Immature natural killer cell (primary cell): ENCODE data around the gene AS3MT. TPM values are rescaled to one million over a fixed set of nuclear protein-coding genes. Genes with fewer than 3 reads are reported as not detected.
"Not testable (repeated sequence)": the region's sequence is repeated elsewhere in the genome, so short reads cannot be mapped to it uniquely, and the experiment has no call there.

Experiments used
- DNase-seq, 3 donors: peaks; one replicate each; pipeline ENCODE4 v3.0.0; 2022; ENCODE audit warnings: mixed read lengths in 1 of 3
- H3K27ac Mint-ChIP-seq, 6 donors: one replicate each; pipeline ENCODE4 v1.8.0; 2020; ENCODE audit warnings: mixed read lengths in 6 of 6, mild to moderate bottlenecking in 5 of 6, inconsistent platforms in 4 of 6, moderate library complexity in 3 of 6
- H3K27me3 Mint-ChIP-seq, 3 donors: one replicate each; pipeline ENCODE4 v1.8.0; 2020 to 2021; ENCODE audit warnings: low read depth in 3 of 3, mild to moderate bottlenecking in 3 of 3, mixed read lengths in 3 of 3, moderate library complexity in 3 of 3, inconsistent platforms in 1 of 3
- H3K36me3 Mint-ChIP-seq, 3 donors: one replicate each; pipeline ENCODE4 v1.8.0; 2020; ENCODE audit warnings: mixed read lengths in 3 of 3, inconsistent platforms in 2 of 3, mild to moderate bottlenecking in 2 of 3
- H3K4me1 Mint-ChIP-seq, 2 donors: one replicate each; pipeline ENCODE4 v1.8.0; 2020; ENCODE audit warnings: inconsistent platforms in 2 of 2, mild to moderate bottlenecking in 2 of 2, mixed read lengths in 2 of 2, moderate library complexity in 1 of 2
- H3K4me3 Mint-ChIP-seq, 5 donors: one replicate each; pipeline ENCODE4 v1.8.0; 2020; ENCODE audit warnings: mild to moderate bottlenecking in 5 of 5, mixed read lengths in 5 of 5, inconsistent platforms in 3 of 5, moderate library complexity in 3 of 5
- H3K9me3 Mint-ChIP-seq, 6 donors: one replicate each; pipeline ENCODE4 v1.8.0; 2020; ENCODE audit warnings: mild to moderate bottlenecking in 6 of 6, mixed read lengths in 6 of 6, inconsistent platforms in 4 of 6, moderate library complexity in 3 of 6
- polyA plus RNA-seq, 3 donors: library from polyadenylated mRNA; unstranded; fragments of 300-500 nt; fragmentation: Illumina TruSeq; gene quantifications; one replicate each; pipeline ENCODE4 v1.2.3, GENCODE V29; 2021

The AS3MT gene
- polyA plus RNA-seq, 3 donors from 2014 or later: 0.30 TPM; not detected in 2

- Mint-ChIP-seq H3K4me3 (peak within 1 kb of the TSS; percentile 94 to 97 (median 96)), H3K4me1 (peaks cover 45 to 53% of the 10 kb centered on the region in 2 donors), H3K36me3 (peaks cover 0 to 4% (median 3%) of the 10 kb centered on the region in 3 donors)
Measured at GRCh38 chr10:102917962-102918816, 48.9 kb downstream of the AS3MT start, which contains the start of gene CNNM2. Gene CNNM2 (plus strand): TSS chr10:102918294. CDS start chr10:102918481, 187 bp downstream.

GRCh38 chr10:102918817-102919245 lies 49.6 kb downstream of the AS3MT start:
- peak overlapping the region; percentile 94 to 97 (median 96) for H3K4me3 Mint-ChIP-seq
- peaks cover 45 to 60% of the 10 kb centered on the region in 2 donors for H3K4me1 Mint-ChIP-seq
- H3K36me3 Mint-ChIP-seq: peaks cover 0 to 4% (median 3%) of the 10 kb centered on the region in 3 donors
- DNase-seq: no peak
- H3K9me3 Mint-ChIP-seq: no peaks in the 10 kb centered on the region
- H3K27me3 Mint-ChIP-seq: peaks cover 8 to 9% (median 8%) of the 10 kb centered on the region in 3 donors
- peak overlapping the region in 4 of 6 donors; percentile 42 to 89 (median 64) for H3K27ac Mint-ChIP-seq

More at GRCh38 chr10:102917962-102918816, 48.9 kb downstream of the AS3MT start, which contains the start of gene CNNM2:
- Mint-ChIP-seq H3K9me3 (no peaks in the 10 kb centered on the region), H3K27me3 (peaks cover 8 to 9% (median 8%) of the 10 kb centered on the region in 3 donors), H3K27ac (peak within 1 kb of the TSS; percentile 89 to 96 (median 92))
- DNase-seq: peak; percentile 99 to 100 (median 99)

GRCh38 chr10:102919246-102919959 lies 50.1 kb downstream of the AS3MT start:
- peak overlapping the region; percentile 94 to 97 (median 96) for H3K4me3 Mint-ChIP-seq
- peaks cover 7 to 8% (median 8%) of the 10 kb centered on the region in 3 donors for H3K27me3 Mint-ChIP-seq
- no peaks in the 10 kb centered on the region for H3K9me3 Mint-ChIP-seq
- peaks cover 0 to 4% (median 3%) of the 10 kb centered on the region in 3 donors for H3K36me3 Mint-ChIP-seq
- peaks cover 45 to 61% of the 10 kb centered on the region in 2 donors for H3K4me1 Mint-ChIP-seq
- DNase-seq: peak in 1 of 3 donors; percentile 11
- H3K27ac Mint-ChIP-seq: peak overlapping the region in 5 of 6 donors; percentile 31 to 69 (median 46)

GRCh38 chr10:102919992-102920739 lies 50.9 kb downstream of the AS3MT start:
- no peak for DNase-seq
- peaks cover 45 to 61% of the 10 kb centered on the region in 2 donors for H3K4me1 Mint-ChIP-seq

GRCh38 chr10:102923601-102924000 lies 54.3 kb downstream of the AS3MT start:
- Mint-ChIP-seq H3K36me3 (peaks cover 4 to 12% (median 8%) of the 10 kb centered on the region in 3 donors), H3K27ac (peak overlapping the region in 2 of 6 donors; percentile 23 to 37), H3K4me3 (peak overlapping the region in 1 of 5 donors; percentile 19), H3K4me1 (peaks cover 40 to 60% of the 10 kb centered on the region in 2 donors), H3K27me3 (peaks cover 0 to 7% (median 3%) of the 10 kb centered on the region in 3 donors), H3K9me3 (no peaks in the 10 kb centered on the region)
- DNase-seq: no peak

More at GRCh38 chr10:102919992-102920739, 50.9 kb downstream of the AS3MT start:
- H3K36me3 Mint-ChIP-seq: peaks cover 0 to 4% (median 3%) of the 10 kb centered on the region in 3 donors
- no peaks in the 10 kb centered on the region for H3K9me3 Mint-ChIP-seq
- H3K27ac Mint-ChIP-seq: peak overlapping the region in 5 of 6 donors; percentile 7 to 69 (median 46)
- H3K4me3 Mint-ChIP-seq: peak overlapping the region; percentile 94 to 97 (median 96)
- H3K27me3 Mint-ChIP-seq: peaks cover 4 to 8% (median 7%) of the 10 kb centered on the region in 3 donors

GRCh38 chr10:102926842-102927241 lies 57.6 kb downstream of the AS3MT start:
- peaks cover 0 to 4% (median 3%) of the 10 kb centered on the region in 3 donors for H3K27me3 Mint-ChIP-seq
- no peak overlapping the region for H3K4me3 Mint-ChIP-seq
- DNase-seq: no peak
- no peaks in the 10 kb centered on the region for H3K9me3 Mint-ChIP-seq
- no peak overlapping the region for H3K27ac Mint-ChIP-seq
- peaks cover 13 to 31% of the 10 kb centered on the region in 2 donors for H3K4me1 Mint-ChIP-seq
- H3K36me3 Mint-ChIP-seq: peaks cover 4 to 10% (median 5%) of the 10 kb centered on the region in 3 donors

GRCh38 chr10:102927311-102928010 lies 58.2 kb downstream of the AS3MT start:
- Mint-ChIP-seq H3K27ac (peak overlapping the region in 3 of 6 donors; percentile 47 to 84 (median 74)), H3K4me3 (peak overlapping the region in 3 of 5 donors; percentile 29 to 46 (median 46)), H3K27me3 (peaks cover 0 to 4% (median 3%) of the 10 kb centered on the region in 3 donors), H3K4me1 (peaks cover 8 to 25% of the 10 kb centered on the region in 2 donors), H3K9me3 (no peaks in the 10 kb centered on the region), H3K36me3 (peaks cover 4 to 12% (median 9%) of the 10 kb centered on the region in 3 donors)
- peak; percentile 42 to 54 (median 49) for DNase-seq

- H3K27me3 Mint-ChIP-seq, H3K27ac Mint-ChIP-seq, H3K4me3 Mint-ChIP-seq, H3K9me3 Mint-ChIP-seq, DNase-seq: not testable (repeated sequence)
- Mint-ChIP-seq H3K36me3 (peaks cover 4 to 12% (median 9%) of the 10 kb centered on the region in 3 donors), H3K4me1 (peaks cover 8 to 17% of the 10 kb centered on the region in 2 donors)
Measured at GRCh38 chr10:102928442-102928841, 59.2 kb downstream of the AS3MT start.

GRCh38 chr10:102930720-102931119 lies 61.5 kb downstream of the AS3MT start:
- H3K4me3 Mint-ChIP-seq: no peak overlapping the region
- H3K27me3 Mint-ChIP-seq: peaks cover 0 to 4% (median 3%) of the 10 kb centered on the region in 3 donors
- H3K27ac Mint-ChIP-seq: no peak overlapping the region
- DNase-seq: no peak
- H3K4me1 Mint-ChIP-seq: peaks cover 8 to 12% of the 10 kb centered on the region in 2 donors
- H3K9me3 Mint-ChIP-seq: no peaks in the 10 kb centered on the region
- peaks cover 4 to 12% (median 9%) of the 10 kb centered on the region in 3 donors for H3K36me3 Mint-ChIP-seq

- H3K9me3 Mint-ChIP-seq: no peaks in the 10 kb centered on the region
- peaks cover 4 to 12% (median 9%) of the 10 kb centered on the region in 3 donors for H3K36me3 Mint-ChIP-seq
- no peak for DNase-seq
- H3K4me3 Mint-ChIP-seq: no peak overlapping the region
- peaks cover 0 to 4% (median 3%) of the 10 kb centered on the region in 3 donors for H3K27me3 Mint-ChIP-seq
- H3K27ac Mint-ChIP-seq: no peak overlapping the region
- H3K4me1 Mint-ChIP-seq: peaks cover 8 to 17% of the 10 kb centered on the region in 2 donors
Measured at GRCh38 chr10:102931643-102932042, 62.4 kb downstream of the AS3MT start.

GRCh38 chr10:102935505-102935904 lies 66.2 kb downstream of the AS3MT start:
- H3K27me3 Mint-ChIP-seq: peaks cover 0 to 2% (median 0%) of the 10 kb centered on the region in 3 donors
- H3K9me3 Mint-ChIP-seq: no peaks in the 10 kb centered on the region
- H3K27ac Mint-ChIP-seq: no peak overlapping the region
- peaks cover 0 to 9% (median 4%) of the 10 kb centered on the region in 3 donors for H3K36me3 Mint-ChIP-seq
- H3K4me1 Mint-ChIP-seq: peaks cover 0 to 6% of the 10 kb centered on the region in 2 donors
- no peak for DNase-seq
- H3K4me3 Mint-ChIP-seq: no peak overlapping the region

GRCh38 chr10:102935939-102936605 lies 66.8 kb downstream of the AS3MT start:
- no peak overlapping the region for H3K4me3 Mint-ChIP-seq
- no peak overlapping the region for H3K27ac Mint-ChIP-seq
- no peak for DNase-seq
- H3K4me1 Mint-ChIP-seq: peaks cover 0 to 6% of the 10 kb centered on the region in 2 donors
- H3K9me3 Mint-ChIP-seq: no peaks in the 10 kb centered on the region
- peaks cover 0 to 9% (median 4%) of the 10 kb centered on the region in 3 donors for H3K36me3 Mint-ChIP-seq
- peaks cover 0 to 2% (median 0%) of the 10 kb centered on the region in 3 donors for H3K27me3 Mint-ChIP-seq
